SJSA1 (cell line): ENCODE measurements around the gene B9D1. TPM values are rescaled to one million over a fixed set of nuclear protein-coding genes. Genes with fewer than 3 reads are reported as not detected.

Experiments used
- DNase-seq, 2 experiments: peaks; one replicate each; pipeline ENCODE4 v3.0.0-alpha.2; 2015 to 2020; ENCODE audit warnings: low spot score in 2 of 2, low read depth in 1 of 2
- H3K27ac ChIP-seq: fragments of 250-450 bp; sonication (Bioruptor Pico); 2 replicates; pipeline ENCODE4 v1.5.1; 2020; ENCODE audit warnings: mild to moderate bottlenecking, moderate library complexity
- H3K27me3 ChIP-seq: fragments of 250-450 bp; sonication (Bioruptor Pico); replicated peaks from 2 replicates; pipeline ENCODE4 v1.5.1; 2020; ENCODE audit warnings: mild to moderate bottlenecking, moderate library complexity
- H3K36me3 ChIP-seq: fragments of 250-450 bp; sonication (Bioruptor Pico); 2 replicates; pipeline ENCODE4 v1.5.1; 2020; ENCODE audit warnings: mild to moderate bottlenecking
- H3K4me1 ChIP-seq: fragments of 250-450 bp; sonication (Bioruptor Pico); replicated peaks from 2 replicates; pipeline ENCODE4 v1.6.1; 2021; ENCODE audit warnings: mild to moderate bottlenecking
- H3K4me3 ChIP-seq: fragments of 250-450 bp; sonication (Bioruptor Pico); 2 replicates; pipeline ENCODE4 v1.5.1; 2020; ENCODE audit warnings: mild to moderate bottlenecking
- H3K9me3 ChIP-seq: fragments of 250-450 bp; sonication (Bioruptor Pico); replicated peaks from 2 replicates; pipeline ENCODE4 v1.5.1; 2020; ENCODE audit warnings: mild to moderate bottlenecking
- total RNA-seq: library from RNA; depleted of rRNA; stranded (reverse); fragments of >200 nt; shearing (Covaris generic); gene quantifications from 2 replicates; pipeline ENCODE4 v1.2.3, GENCODE V29; 2014; rRNA removed

The B9D1 gene
- 25.9 and 28.0 TPM in 2 replicates for total RNA-seq

- no peaks in the 10 kb centered on the region for H3K27me3 ChIP-seq
- H3K4me1 ChIP-seq: peaks cover 13% of the 10 kb centered on the region
- peak within 1 kb of the TSS; percentile 87 for H3K27ac ChIP-seq
- no peaks in the 10 kb centered on the region for H3K9me3 ChIP-seq
- H3K36me3 ChIP-seq: no peaks in the 10 kb centered on the region
- peak; percentile 89 to 96 for DNase-seq
- H3K4me3 ChIP-seq: peak within 1 kb of the TSS; percentile 62
Measured at GRCh38 chr17:19362277-19363113, at the start of gene B9D1. Gene B9D1, minus strand, starts transcription at chr17:19362723. Its CDS starts 154 bp downstream, at chr17:19362569.

GRCh38 chr17:19411631-19412030 is 49.1 kb upstream of the B9D1 start:
- no peaks in the 10 kb centered on the region for H3K27me3 ChIP-seq
- H3K27ac ChIP-seq: no peak overlapping the region
- no peak overlapping the region for H3K4me3 ChIP-seq
- no peaks in the 10 kb centered on the region for H3K36me3 ChIP-seq
- no peaks in the 10 kb centered on the region for H3K4me1 ChIP-seq
- no peaks in the 10 kb centered on the region for H3K9me3 ChIP-seq
- no peak for DNase-seq

GRCh38 chr17:19410875-19411620 is 48.5 kb upstream of the B9D1 start, which contains the start of gene RNF112:
Gene RNF112, plus strand, starts transcription at chr17:19411232. Its CDS starts 177 bp downstream, at chr17:19411409.
- DNase-seq: no peak
- no peak within 1 kb of the TSS for H3K27ac ChIP-seq
- no peaks in the 10 kb centered on the region for H3K36me3 ChIP-seq
- no peaks in the 10 kb centered on the region for H3K27me3 ChIP-seq
- no peaks in the 10 kb centered on the region for H3K9me3 ChIP-seq
- no peaks in the 10 kb centered on the region for H3K4me1 ChIP-seq
- H3K4me3 ChIP-seq: no peak within 1 kb of the TSS

GRCh38 chr17:19410091-19410490 is 47.6 kb upstream of the B9D1 start:
- H3K27me3 ChIP-seq: no peaks in the 10 kb centered on the region
- no peak for DNase-seq
- H3K4me3 ChIP-seq: no peak overlapping the region
- no peaks in the 10 kb centered on the region for H3K36me3 ChIP-seq
- H3K4me1 ChIP-seq: no peaks in the 10 kb centered on the region
- H3K27ac ChIP-seq: no peak overlapping the region
- no peaks in the 10 kb centered on the region for H3K9me3 ChIP-seq

- H3K27ac ChIP-seq: no peak overlapping the region
- DNase-seq: no peak
- no peak overlapping the region for H3K4me3 ChIP-seq
- no peaks in the 10 kb centered on the region for H3K36me3 ChIP-seq
- no peaks in the 10 kb centered on the region for H3K27me3 ChIP-seq
- no peaks in the 10 kb centered on the region for H3K4me1 ChIP-seq
- H3K9me3 ChIP-seq: no peaks in the 10 kb centered on the region
Measured at GRCh38 chr17:19409509-19409908, 47.0 kb upstream of the B9D1 start.

- Histone ChIP-seq H3K27me3 (no peaks in the 10 kb centered on the region), H3K27ac (no peak overlapping the region), H3K4me1 (no peaks in the 10 kb centered on the region), H3K36me3 (no peaks in the 10 kb centered on the region), H3K9me3 (no peaks in the 10 kb centered on the region), H3K4me3 (no peak overlapping the region)
- no peak for DNase-seq
Measured at GRCh38 chr17:19409066-19409465, 46.5 kb upstream of the B9D1 start.

- no peak for DNase-seq
- no peaks in the 10 kb centered on the region for H3K27me3 ChIP-seq
- no peaks in the 10 kb centered on the region for H3K4me1 ChIP-seq
- H3K4me3 ChIP-seq: no peak overlapping the region
- no peaks in the 10 kb centered on the region for H3K36me3 ChIP-seq
- H3K9me3 ChIP-seq: no peaks in the 10 kb centered on the region
- H3K27ac ChIP-seq: no peak overlapping the region
Measured at GRCh38 chr17:19408346-19408710, 45.8 kb upstream of the B9D1 start.

- no peak overlapping the region for H3K27ac ChIP-seq
- no peaks in the 10 kb centered on the region for H3K27me3 ChIP-seq
- H3K36me3 ChIP-seq: no peaks in the 10 kb centered on the region
- no peak for DNase-seq
- H3K9me3 ChIP-seq: no peaks in the 10 kb centered on the region
- no peak overlapping the region for H3K4me3 ChIP-seq
- no peaks in the 10 kb centered on the region for H3K4me1 ChIP-seq
Measured at GRCh38 chr17:19407601-19408345, 45.2 kb upstream of the B9D1 start.

- H3K4me3 ChIP-seq: no peak overlapping the region
- H3K36me3 ChIP-seq: no peaks in the 10 kb centered on the region
- H3K4me1 ChIP-seq: no peaks in the 10 kb centered on the region
- no peak for DNase-seq
- no peaks in the 10 kb centered on the region for H3K9me3 ChIP-seq
- H3K27ac ChIP-seq: no peak overlapping the region
- H3K27me3 ChIP-seq: no peaks in the 10 kb centered on the region
Measured at GRCh38 chr17:19405114-19405513, 42.6 kb upstream of the B9D1 start.

GRCh38 chr17:19404264-19404663 is 41.7 kb upstream of the B9D1 start:
- Histone ChIP-seq H3K4me1 (no peaks in the 10 kb centered on the region), H3K27ac (no peak overlapping the region)
- no peak for DNase-seq

GRCh38 chr17:19403021-19403420 is 40.5 kb upstream of the B9D1 start:
- H3K27me3 ChIP-seq: no peaks in the 10 kb centered on the region
- H3K4me3 ChIP-seq: no peak overlapping the region
- no peaks in the 10 kb centered on the region for H3K36me3 ChIP-seq
- H3K9me3 ChIP-seq: no peaks in the 10 kb centered on the region
- DNase-seq: no peak
- H3K27ac ChIP-seq: no peak overlapping the region
- H3K4me1 ChIP-seq: no peaks in the 10 kb centered on the region

More at GRCh38 chr17:19404264-19404663, 41.7 kb upstream of the B9D1 start:
- Histone ChIP-seq H3K36me3 (no peaks in the 10 kb centered on the region), H3K27me3 (no peaks in the 10 kb centered on the region), H3K4me3 (no peak overlapping the region), H3K9me3 (no peaks in the 10 kb centered on the region)

- Histone ChIP-seq H3K9me3 (no peaks in the 10 kb centered on the region), H3K4me3 (no peak overlapping the region), H3K27me3 (no peaks in the 10 kb centered on the region), H3K27ac (no peak overlapping the region), H3K36me3 (no peaks in the 10 kb centered on the region), H3K4me1 (no peaks in the 10 kb centered on the region)
- DNase-seq: no peak
Measured at GRCh38 chr17:19402171-19402570, 39.6 kb upstream of the B9D1 start.

GRCh38 chr17:19401321-19402010 is 38.9 kb upstream of the B9D1 start:
- Histone ChIP-seq H3K27me3 (no peaks in the 10 kb centered on the region), H3K9me3 (no peaks in the 10 kb centered on the region), H3K4me1 (no peaks in the 10 kb centered on the region), H3K4me3 (no peak overlapping the region), H3K27ac (no peak overlapping the region), H3K36me3 (no peaks in the 10 kb centered on the region)
- DNase-seq: no peak
